Left ventricle myocardium inferior (tissue), 1 donor: Measurements from ENCODE around the gene TMEM220. TPM values are rescaled to one million over a fixed set of nuclear protein-coding genes. Genes with fewer than 3 reads are reported as not detected.

Experiments
- DNase-seq: peaks from one replicate; pipeline ENCODE4 v3.0.0-alpha.2; 2020
- H3K27ac ChIP-seq: fragments of 200-600 bp; replicated peaks from 2 replicates; pipeline ENCODE4 v1.8.0; 2021
- H3K27me3 ChIP-seq: fragments of 200-600 bp; 2 replicates; pipeline ENCODE4 v1.8.0; 2021; ENCODE audit warnings: low read depth
- H3K36me3 ChIP-seq: fragments of 200-600 bp; 2 replicates; pipeline ENCODE4 v1.8.0; 2021
- H3K4me1 ChIP-seq: fragments of 200-600 bp; 2 replicates; pipeline ENCODE4 v1.8.0; 2021
- H3K4me3 ChIP-seq: fragments of 200-600 bp; 2 replicates; pipeline ENCODE4 v1.8.0; 2021; ENCODE audit warnings: mild to moderate bottlenecking, moderate library complexity
- H3K9me3 ChIP-seq: fragments of 200-600 bp; replicated peaks from 2 replicates; pipeline ENCODE4 v1.8.0; 2021
- intact Hi-C: fragments of 100-400 bp; cut with micrococcal nuclease; formaldehyde crosslinking; loops from one replicate; pipeline ENCODE4 v1.11.0; 2022
- total RNA-seq: library from RNA; stranded (reverse); fragmentation: NEBNext Ultra II Directional; extraction: Animal tissue kit (Norgen Biotek cat#: 25700); gene quantifications from one replicate; pipeline ENCODE4 v1.2.1, GENCODE V29; 2021
- TF ChIP-seq, protein P1 (sequence below): fragments of 200-600 bp; IDR thresholded peaks from 2 replicates; pipeline ENCODE4 v1.8.0; 2021; ENCODE audit warnings: antibody characterized with exemption, mild to moderate bottlenecking, borderline replicate concordance
- donor health status: DM: no; HTN: yes; CAD: no; lungs with severe emphysema.

Gene TMEM220
- total RNA-seq, 1 donor from 2014 or later: 6.4 TPM

DNA sequence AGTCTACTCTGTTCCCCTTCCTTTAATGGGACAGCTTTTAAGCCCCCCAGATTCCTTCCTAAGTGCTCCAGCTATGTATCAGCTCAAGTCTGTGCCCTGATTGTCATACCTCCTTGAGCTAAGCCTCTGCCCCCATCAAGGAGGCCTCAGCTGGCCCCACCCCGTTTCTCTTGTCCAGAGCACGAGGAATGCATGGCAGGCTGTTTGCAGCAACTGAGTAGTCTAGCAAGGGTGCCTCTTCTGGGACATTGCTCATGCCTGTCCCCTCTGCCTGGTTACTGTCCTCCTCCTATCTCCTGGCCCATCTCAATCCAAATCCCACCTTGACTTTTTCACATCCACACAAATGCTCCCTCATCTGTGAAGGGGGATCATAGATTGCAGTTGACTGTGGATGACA, 27.8 kb upstream of the TMEM220 start:
- TF ChIP-seq, protein P1, sequence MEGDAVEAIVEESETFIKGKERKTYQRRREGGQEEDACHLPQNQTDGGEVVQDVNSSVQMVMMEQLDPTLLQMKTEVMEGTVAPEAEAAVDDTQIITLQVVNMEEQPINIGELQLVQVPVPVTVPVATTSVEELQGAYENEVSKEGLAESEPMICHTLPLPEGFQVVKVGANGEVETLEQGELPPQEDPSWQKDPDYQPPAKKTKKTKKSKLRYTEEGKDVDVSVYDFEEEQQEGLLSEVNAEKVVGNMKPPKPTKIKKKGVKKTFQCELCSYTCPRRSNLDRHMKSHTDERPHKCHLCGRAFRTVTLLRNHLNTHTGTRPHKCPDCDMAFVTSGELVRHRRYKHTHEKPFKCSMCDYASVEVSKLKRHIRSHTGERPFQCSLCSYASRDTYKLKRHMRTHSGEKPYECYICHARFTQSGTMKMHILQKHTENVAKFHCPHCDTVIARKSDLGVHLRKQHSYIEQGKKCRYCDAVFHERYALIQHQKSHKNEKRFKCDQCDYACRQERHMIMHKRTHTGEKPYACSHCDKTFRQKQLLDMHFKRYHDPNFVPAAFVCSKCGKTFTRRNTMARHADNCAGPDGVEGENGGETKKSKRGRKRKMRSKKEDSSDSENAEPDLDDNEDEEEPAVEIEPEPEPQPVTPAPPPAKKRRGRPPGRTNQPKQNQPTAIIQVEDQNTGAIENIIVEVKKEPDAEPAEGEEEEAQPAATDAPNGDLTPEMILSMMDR: no peak
- no peak overlapping the region for H3K27ac ChIP-seq
- no peak overlapping the region for H3K4me3 ChIP-seq
- no peaks in the 10 kb centered on the region for H3K36me3 ChIP-seq
- H3K4me1 ChIP-seq: no peaks in the 10 kb centered on the region
- H3K9me3 ChIP-seq: no peaks in the 10 kb centered on the region
- peaks cover 27% of the 10 kb centered on the region for H3K27me3 ChIP-seq
- no peak for DNase-seq
- intact Hi-C loops: no loop called here

DNA sequence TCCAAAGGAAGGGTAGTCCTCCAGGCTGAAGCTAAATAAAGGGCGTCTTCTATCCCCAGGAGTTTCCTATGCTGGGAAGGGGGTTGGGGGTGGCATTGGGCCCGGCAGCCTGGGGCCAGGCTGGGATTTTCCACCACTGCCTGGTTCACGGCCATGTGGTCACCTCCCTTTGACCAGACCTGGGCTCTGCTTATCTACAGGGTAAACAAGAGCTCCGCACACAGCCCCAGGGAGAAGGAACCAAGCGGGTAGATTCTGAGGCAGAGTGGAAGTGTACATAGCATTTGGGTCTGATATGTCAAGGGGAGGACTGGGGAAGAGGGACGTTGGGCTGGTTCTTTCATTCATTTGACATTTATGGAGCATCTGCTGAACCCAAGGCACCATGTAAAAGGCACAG, 27.2 kb upstream of the TMEM220 start:
- Histone ChIP-seq H3K9me3 (no peaks in the 10 kb centered on the region), H3K27me3 (peaks cover 31% of the 10 kb centered on the region), H3K27ac (no peak overlapping the region), H3K4me3 (no peak overlapping the region), H3K36me3 (no peaks in the 10 kb centered on the region), H3K4me1 (no peaks in the 10 kb centered on the region)
- intact Hi-C loops: no loop called here
- DNase-seq: no peak
- TF ChIP-seq, protein P1: no peak

DNA sequence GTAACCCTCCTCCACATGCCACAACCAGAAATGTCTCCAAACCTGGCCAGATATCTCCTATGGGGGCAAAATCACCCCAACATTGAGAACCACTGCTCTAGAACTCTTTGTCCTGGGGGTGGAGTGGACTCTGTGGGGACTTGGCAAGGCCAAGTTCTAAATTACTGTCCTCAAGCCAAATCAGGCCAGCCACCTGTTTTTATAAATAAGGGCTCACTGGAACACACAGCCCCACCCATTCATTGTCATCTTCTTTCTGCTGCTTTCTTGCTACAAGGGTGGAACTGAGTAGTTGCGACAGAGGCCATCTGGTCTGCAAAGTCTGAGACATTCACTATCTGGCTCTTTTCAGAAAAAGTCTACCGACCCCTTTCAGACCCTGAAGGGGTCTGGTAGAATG, 26.8 kb upstream of the TMEM220 start:
- H3K4me1 ChIP-seq: no peaks in the 10 kb centered on the region
- H3K27ac ChIP-seq: no peak overlapping the region
- H3K9me3 ChIP-seq: no peaks in the 10 kb centered on the region
- TF ChIP-seq, protein P1: no peak
- DNase-seq: no peak
- H3K27me3 ChIP-seq: peaks cover 31% of the 10 kb centered on the region
- no peaks in the 10 kb centered on the region for H3K36me3 ChIP-seq
- H3K4me3 ChIP-seq: no peak overlapping the region
- intact Hi-C loops: no loop called here

DNA sequence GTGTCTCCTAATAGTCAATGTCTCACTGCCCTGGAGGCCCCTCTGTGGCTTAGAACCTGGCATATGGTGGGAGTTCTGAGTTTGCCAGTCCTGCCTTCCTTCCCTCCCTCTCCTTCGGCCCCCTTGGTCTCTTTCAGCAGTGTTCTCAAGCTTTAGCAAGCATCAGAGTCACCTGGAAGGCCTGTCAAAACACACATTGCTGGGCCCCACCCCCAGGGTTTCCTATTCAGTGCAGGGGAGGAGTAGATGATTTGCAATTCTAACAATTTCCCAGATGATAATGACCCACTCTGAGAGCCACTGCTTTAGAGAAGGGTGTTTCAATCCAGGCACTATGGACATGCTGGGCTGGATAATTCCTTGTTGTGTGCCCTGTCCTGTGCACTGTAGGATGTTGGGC, 26.4 kb upstream of the TMEM220 start:
- Histone ChIP-seq H3K9me3 (no peaks in the 10 kb centered on the region), H3K4me3 (no peak overlapping the region), H3K4me1 (no peaks in the 10 kb centered on the region), H3K27me3 (peaks cover 31% of the 10 kb centered on the region), H3K27ac (no peak overlapping the region), H3K36me3 (no peaks in the 10 kb centered on the region)
- intact Hi-C loops: no loop called here
- TF ChIP-seq, protein P1: no peak
- DNase-seq: no peak

DNA sequence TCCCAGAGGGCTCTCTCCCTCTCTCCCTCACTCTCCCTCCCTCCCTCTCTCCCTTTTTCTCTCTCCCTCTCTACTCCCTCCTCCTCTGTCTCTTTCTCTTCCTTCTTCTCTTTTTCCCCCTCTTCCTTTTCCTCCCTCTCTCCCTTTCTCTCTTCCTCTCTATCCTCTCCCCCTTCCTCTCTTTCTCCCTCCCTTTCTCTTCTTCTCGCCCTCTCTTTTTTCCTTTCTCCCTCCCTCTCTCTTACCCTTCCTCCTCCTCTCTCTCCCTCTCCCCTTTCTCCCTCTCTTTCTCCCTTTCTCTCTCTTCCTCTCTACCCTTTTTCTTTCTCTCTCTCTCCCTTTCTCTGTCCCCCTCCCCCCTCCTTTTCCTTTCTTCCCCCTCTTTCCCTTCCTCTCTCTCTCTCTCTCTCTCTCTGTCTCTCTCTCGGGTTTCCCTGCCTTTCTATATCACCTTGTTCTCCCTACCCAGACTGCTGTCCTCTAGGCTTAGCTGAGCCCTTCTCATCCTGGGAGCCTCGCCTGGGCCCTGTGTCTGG, 25.8 kb upstream of the TMEM220 start:
- H3K27ac ChIP-seq: no peak overlapping the region
- intact Hi-C loops: no loop called here
- H3K36me3 ChIP-seq: no peaks in the 10 kb centered on the region
- TF ChIP-seq, protein P1: no peak
- no peaks in the 10 kb centered on the region for H3K9me3 ChIP-seq
- H3K27me3 ChIP-seq: peaks cover 31% of the 10 kb centered on the region
- no peaks in the 10 kb centered on the region for H3K4me1 ChIP-seq
- DNase-seq: no peak
- H3K4me3 ChIP-seq: no peak overlapping the region
